ENCODE results near the gene PKIB.
"Not testable (repeated sequence)": the region's sequence is repeated elsewhere in the genome, so short reads cannot be mapped to it uniquely, and the experiment has no call there.

PKIB gene

DNA sequence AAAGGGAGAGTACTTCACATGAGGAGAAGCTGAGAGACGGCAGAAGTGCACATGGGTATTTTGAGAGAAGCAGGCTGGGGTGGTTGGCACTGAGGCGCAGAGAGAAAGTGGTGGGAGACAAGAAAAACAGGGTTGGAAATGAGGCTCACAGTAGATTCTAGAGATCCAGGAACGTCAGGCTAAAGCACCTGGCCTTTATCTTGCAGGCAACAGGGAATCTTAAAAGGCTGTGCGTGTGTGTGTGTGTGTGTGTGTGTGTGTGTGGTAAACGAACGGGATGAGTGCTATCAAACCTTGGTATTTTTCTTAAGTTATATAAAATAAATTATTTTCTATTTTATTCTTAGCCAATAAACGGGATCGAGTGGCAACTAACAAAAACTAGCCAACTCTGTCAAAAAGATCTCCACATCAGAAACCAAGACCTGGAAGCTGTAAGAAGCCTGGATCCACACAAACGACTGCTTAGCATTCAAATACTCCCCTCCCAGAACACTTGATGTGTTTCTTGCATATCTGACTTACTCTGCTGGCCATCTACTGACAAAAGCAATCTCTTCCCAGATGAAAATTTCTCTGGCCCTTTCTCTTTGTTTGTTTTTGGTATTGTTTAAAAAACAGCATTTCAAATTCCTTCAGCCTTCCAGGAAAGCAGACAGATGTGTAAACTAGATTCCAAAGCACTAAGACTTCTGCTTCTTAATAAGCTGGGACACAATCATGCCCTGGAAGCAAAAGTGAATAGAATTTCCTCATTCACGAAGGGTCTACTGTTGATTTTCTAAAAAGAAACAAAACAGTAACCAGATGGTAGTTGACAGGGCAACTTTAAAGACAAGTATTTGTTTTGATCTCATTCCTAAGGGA, 124.6 kb downstream of the PKIB start:
- Histone ChIP-seq H3K4me1 (no peaks in the 10 kb centered on the region), H3K4me3 (no peak overlapping the region), H3K27ac (no peak overlapping the region), H3K27me3 (no peaks in the 10 kb centered on the region), H4K20me1 (no peaks in the 10 kb centered on the region), H3K9me3 (replicated peaks in 1 of 11) (no peaks in the 10 kb centered on the region), H3K9ac (no peak overlapping the region), H3K36me3 (no peaks in the 10 kb centered on the region), H3K4me2 (no peak overlapping the region)
- no peak for TF ChIP-seq Cebpa-rat (IDR thresholded peaks at IDR 0.05)

DNA sequence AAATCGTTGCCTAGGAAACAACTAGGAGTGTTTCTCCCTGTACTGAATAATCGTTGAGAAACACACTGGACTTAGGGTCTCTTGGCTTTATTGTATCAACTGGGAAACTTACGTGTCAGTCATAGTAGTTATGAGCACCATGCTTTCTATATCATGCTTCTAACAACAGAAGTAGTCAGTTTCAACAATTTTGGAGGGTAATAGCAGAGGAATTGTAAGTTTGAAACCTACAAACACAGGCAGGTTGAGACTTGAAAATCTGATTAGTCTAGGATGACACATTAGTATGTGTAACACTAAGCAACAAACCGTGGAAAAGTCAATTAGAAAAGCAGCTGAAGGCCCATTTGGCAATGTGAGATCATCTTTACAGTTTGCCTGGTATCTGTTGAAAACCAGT, 125.4 kb downstream of the PKIB start:
- H3K27ac ChIP-seq = no peak overlapping the region
- no peak overlapping the region for H3K4me3 ChIP-seq
- no peaks in the 10 kb centered on the region for H4K20me1 ChIP-seq

DNA sequence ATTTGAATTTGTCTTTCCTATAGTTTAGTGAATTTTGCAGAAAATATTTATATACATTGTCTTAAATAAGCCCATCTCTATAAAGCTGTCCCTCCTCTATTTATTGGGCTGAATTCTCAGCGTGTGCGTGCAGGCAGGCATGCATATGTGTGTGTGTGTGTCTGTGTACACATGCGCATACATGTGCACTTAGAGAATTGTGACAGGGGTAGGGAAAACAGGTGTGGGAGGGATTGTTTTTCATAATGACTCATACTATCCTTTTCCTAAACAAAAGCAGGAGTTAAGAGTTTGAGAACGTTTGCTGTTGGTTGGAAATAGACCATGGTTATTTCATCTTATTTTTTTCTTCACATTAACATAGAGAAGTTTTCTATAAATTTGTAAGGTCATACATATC, 126.0 kb downstream of the PKIB start:
- Histone ChIP-seq H3K36me3 (no peaks in the 10 kb centered on the region), H3K4me1 (no peaks in the 10 kb centered on the region), H3K9ac (no peak overlapping the region), H3K27me3 (no peaks in the 10 kb centered on the region), H3K4me3 (no peak overlapping the region), H4K20me1 (no peaks in the 10 kb centered on the region), H3K27ac (no peak overlapping the region), H3K4me2 (no peak overlapping the region), H3K9me3 (replicated peaks in 1 of 11) (no peaks in the 10 kb centered on the region)
- no peak for TF ChIP-seq Cebpa-rat (IDR thresholded peaks at IDR 0.05)

More for the DNA sequence above, 125.4 kb downstream of the PKIB start:
- Histone ChIP-seq H3K36me3 (no peaks in the 10 kb centered on the region), H3K4me2 (no peak overlapping the region), H3K4me1 (no peaks in the 10 kb centered on the region), H3K9me3 (replicated peaks in 1 of 11) (no peaks in the 10 kb centered on the region), H3K27me3 (no peaks in the 10 kb centered on the region), H3K9ac (no peak overlapping the region)
- TF ChIP-seq Cebpa-rat (IDR thresholded peaks at IDR 0.05) = no peak

DNA sequence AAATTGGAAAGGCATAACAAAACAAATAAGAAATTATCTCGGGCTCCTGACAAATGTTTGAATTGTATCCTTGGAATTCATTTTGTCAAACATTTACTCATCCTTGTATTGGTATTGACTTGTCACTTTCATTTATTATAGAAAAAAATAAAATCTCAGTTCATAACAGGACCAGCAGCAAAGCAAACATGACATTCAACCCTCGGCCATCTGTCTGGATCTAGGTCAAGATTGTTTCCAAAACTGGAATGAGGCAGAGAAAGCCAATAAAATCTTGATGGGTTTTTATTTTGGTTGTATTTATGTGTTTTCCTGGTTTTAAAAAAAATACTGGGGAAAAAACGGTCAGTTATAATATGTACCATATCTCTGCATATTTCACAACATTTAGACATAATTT, 126.4 kb downstream of the PKIB start:
- Histone ChIP-seq H3K4me1 (no peaks in the 10 kb centered on the region), H3K4me3 (no peak overlapping the region), H3K9ac (no peak overlapping the region), H3K4me2 (no peak overlapping the region), H3K27ac (no peak overlapping the region), H3K27me3 (no peaks in the 10 kb centered on the region), H3K36me3 (no peaks in the 10 kb centered on the region), H3K9me3 (replicated peaks in 1 of 11) (no peaks in the 10 kb centered on the region), H4K20me1 (no peaks in the 10 kb centered on the region)
- TF ChIP-seq Cebpa-rat (IDR thresholded peaks at IDR 0.05) = no peak

DNA sequence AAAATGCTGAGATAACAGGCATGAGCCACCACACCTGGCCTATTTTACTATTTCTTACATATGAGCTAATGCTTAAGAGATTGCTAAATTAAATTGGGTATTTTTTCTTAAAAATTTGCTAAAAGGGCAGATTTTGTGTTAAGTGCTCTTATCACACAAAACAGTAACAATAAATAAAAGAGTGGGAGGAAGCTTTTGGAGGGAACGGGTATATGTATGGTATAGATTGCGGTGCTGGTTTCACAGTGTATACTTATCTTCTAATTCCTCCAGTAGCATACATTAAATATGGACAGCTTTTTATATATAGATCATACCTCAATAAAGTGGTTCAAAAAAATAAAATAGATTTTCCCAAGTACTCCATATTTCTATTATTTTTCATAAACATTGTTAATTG, 129.9 kb downstream of the PKIB start:
- no peaks in the 10 kb centered on the region for H4K20me1 ChIP-seq
- no peaks in the 10 kb centered on the region for H3K27me3 ChIP-seq
- H3K4me2 ChIP-seq = no peak overlapping the region
- H3K9ac ChIP-seq = no peak overlapping the region
- H3K36me3 ChIP-seq = no peaks in the 10 kb centered on the region
- no peak overlapping the region for H3K4me3 ChIP-seq
- TF ChIP-seq Cebpa-rat (IDR thresholded peaks at IDR 0.05) = no peak
- H3K27ac ChIP-seq = no peak overlapping the region
- no peaks in the 10 kb centered on the region for H3K9me3 ChIP-seq (replicated peaks in 1 of 11)
- H3K4me1 ChIP-seq = no peaks in the 10 kb centered on the region

DNA sequence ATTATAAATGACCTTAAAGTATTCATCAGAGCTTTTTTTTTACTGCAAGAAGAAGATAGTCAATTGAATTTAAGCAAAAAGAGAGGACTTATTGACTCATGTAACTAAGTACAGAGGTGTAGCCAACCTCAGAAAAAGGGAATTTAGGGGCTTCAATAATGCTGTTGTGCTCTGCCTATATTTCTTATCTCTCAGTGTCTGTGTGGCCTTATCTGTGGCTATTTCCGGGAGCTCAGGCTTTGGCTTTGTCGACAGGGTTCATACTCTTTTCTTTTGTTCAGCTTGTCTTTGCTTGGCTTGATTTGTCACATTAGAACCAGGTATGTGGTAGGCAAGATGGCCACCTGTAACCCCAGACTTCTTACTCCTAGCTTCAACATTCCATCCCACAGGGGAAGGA, 130.7 kb downstream of the PKIB start:
- Histone ChIP-seq H3K9ac (no peak overlapping the region), H4K20me1 (no peaks in the 10 kb centered on the region), H3K4me2 (no peak overlapping the region), H3K27me3 (no peaks in the 10 kb centered on the region), H3K4me3 (no peak overlapping the region), H3K9me3 (replicated peaks in 1 of 11) (no peaks in the 10 kb centered on the region; a peak in 1 of 22 replicates), H3K4me1 (no peaks in the 10 kb centered on the region), H3K36me3 (no peaks in the 10 kb centered on the region), H3K27ac (no peak overlapping the region)
- no peak for TF ChIP-seq Cebpa-rat (IDR thresholded peaks at IDR 0.05)

DNA sequence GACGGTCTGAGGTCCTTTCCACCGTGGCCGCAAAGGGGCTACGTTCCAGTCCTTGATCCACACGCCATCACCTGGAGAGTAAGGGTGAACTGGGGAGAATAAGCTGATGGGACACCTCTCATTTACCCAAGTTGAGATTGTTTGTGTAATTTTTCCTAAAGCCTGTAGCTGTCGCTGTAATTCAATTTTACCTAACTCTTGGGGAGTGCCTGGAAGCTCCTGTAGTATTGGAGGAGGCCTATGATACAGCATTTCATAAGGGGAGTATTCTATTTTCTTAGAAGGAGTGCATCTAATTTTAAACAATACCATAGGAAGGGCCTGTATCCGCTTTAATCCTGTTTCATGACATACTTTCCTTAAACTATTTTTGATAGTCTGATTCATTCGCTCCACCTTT, 134.0 kb downstream of the PKIB start:
- not testable (repeated sequence) for H3K27me3 ChIP-seq, H3K9ac ChIP-seq, H3K4me1 ChIP-seq, H3K4me2 ChIP-seq, H3K4me3 ChIP-seq, H3K27ac ChIP-seq, H4K20me1 ChIP-seq, H3K36me3 ChIP-seq
- H3K9me3 ChIP-seq (replicated peaks in 1 of 11) = peaks cover 15 to 27% (median 19%) of the 10 kb centered on the region in 11 experiments; a peak in 21 of 22 replicates

DNA sequence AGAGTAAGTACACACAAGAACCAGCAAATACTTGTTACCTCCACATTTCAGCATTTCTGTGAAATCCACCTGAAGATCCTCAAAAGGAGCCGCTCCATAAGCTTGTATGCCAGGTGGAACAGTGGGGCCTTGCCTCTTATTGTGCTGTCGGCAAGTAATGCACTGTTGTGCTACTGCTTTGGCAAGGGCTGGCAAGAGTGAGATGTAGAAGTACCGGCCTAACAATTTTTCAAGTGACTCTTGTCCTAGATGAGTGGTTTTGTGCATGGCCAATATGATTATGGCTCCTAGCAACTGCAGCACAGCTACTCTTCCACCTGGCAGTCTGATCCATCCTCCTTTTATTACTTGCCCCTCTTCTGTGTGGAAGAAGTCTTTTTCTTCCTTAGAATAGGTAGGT, 134.7 kb downstream of the PKIB start:
- H3K27me3 ChIP-seq, H3K4me3 ChIP-seq: not testable (repeated sequence)
- peaks cover 18 to 31% (median 21%) of the 10 kb centered on the region in 11 experiments; a peak in 21 of 22 replicates for H3K9me3 ChIP-seq (replicated peaks in 1 of 11)

DNA sequence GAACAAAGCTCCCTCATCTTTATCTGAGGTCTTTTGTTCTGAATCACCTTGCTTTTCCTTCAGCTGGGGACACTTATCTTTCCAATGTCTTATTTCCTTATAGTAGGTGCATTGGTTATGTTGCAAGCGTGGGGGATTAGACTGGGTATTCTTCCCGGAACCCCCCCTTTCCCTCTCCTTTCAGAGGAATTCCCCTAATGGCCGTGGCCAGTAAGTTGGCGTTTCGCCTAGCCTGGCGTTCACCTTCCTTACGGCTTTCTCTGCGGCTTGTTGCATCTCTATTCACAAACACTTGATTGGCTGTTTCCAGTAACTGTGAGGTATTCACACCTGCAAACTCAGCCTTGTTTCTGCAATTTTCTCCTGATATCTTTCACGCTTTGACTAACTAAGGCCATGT, 136.5 kb downstream of the PKIB start:
- H3K4me2 ChIP-seq = no peak overlapping the region
- H3K9ac ChIP-seq = no peak overlapping the region
- H3K4me1 ChIP-seq = peaks cover 0 to 9% (median 6%) of the 10 kb centered on the region in 10 experiments; a peak in 9 of 20 replicates
- H3K4me3 ChIP-seq = no peak overlapping the region
- no peaks in the 10 kb centered on the region for H3K36me3 ChIP-seq
- TF ChIP-seq Cebpa-rat (IDR thresholded peaks at IDR 0.05) = no peak
- no peaks in the 10 kb centered on the region for H4K20me1 ChIP-seq
- H3K9me3 ChIP-seq (replicated peaks in 1 of 11) = peaks cover 18 to 31% (median 21%) of the 10 kb centered on the region in 11 experiments; a peak in 21 of 22 replicates
- no peak overlapping the region for H3K27ac ChIP-seq
- H3K27me3 ChIP-seq = no peaks in the 10 kb centered on the region

More for the DNA sequence above, 134.7 kb downstream of the PKIB start:
- not testable (repeated sequence) for H3K4me1 ChIP-seq, H3K9ac ChIP-seq, H3K36me3 ChIP-seq, H3K27ac ChIP-seq, H4K20me1 ChIP-seq, H3K4me2 ChIP-seq

DNA sequence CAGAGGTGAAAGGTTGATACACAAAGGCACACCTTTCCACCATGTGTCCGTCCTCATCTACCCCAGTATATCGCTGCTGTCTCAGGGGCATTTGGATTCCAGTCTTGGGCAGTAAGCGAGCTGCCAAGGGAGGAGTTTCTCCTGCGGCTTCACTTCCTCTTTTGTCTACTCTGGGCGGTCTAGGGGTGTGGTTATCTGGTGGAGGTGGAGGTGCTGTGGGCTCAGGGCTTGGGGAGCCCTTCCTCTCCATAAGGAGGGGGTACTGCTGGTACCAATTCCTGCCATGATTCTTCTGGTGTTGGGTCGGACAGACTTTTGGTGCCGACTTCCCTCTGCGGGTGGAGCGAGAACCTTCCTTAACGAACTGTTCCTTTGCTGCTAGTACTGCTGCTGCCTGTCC, 137.4 kb downstream of the PKIB start:
- H3K9me3 ChIP-seq (replicated peaks in 1 of 11) = peaks cover 18 to 31% (median 21%) of the 10 kb centered on the region in 11 experiments; a peak in 21 of 22 replicates

DNA sequence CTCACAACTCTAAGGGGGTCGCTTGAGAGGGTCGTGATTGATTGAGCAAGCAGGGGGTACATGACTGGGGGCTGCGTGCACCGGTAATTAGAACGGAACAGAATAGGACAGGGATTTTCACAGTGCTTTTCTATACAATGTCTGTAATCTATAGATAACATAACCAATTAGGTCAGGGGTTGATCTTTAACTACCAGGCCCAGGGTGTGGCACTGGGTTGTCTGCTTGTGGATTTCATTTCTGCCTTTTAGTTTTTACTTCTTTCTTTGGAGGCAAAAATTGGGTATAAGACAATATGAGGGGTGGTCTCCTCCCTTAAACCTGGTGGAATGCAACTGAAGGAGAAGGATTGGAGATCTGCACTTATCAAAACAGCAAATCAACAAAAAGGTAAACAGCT, 138.7 kb downstream of the PKIB start:
- H3K9ac ChIP-seq, H3K4me2 ChIP-seq, H4K20me1 ChIP-seq, H3K36me3 ChIP-seq, H3K4me3 ChIP-seq, H3K27ac ChIP-seq, H3K27me3 ChIP-seq: not testable (repeated sequence)
- H3K4me1 ChIP-seq = peaks cover 0 to 26% (median 8%) of the 10 kb centered on the region in 10 experiments; a peak in 10 of 20 replicates
- peaks cover 18 to 31% (median 21%) of the 10 kb centered on the region in 11 experiments; a peak in 21 of 22 replicates for H3K9me3 ChIP-seq (replicated peaks in 1 of 11)

More for the DNA sequence above, 137.4 kb downstream of the PKIB start:
- Histone ChIP-seq H3K4me2 (no peak overlapping the region), H3K36me3 (no peaks in the 10 kb centered on the region), H3K4me3 (no peak overlapping the region), H3K4me1 (peaks cover 0 to 16% (median 8%) of the 10 kb centered on the region in 10 experiments; a peak in 10 of 20 replicates), H3K9ac (no peak overlapping the region), H3K27me3 (no peaks in the 10 kb centered on the region), H4K20me1 (no peaks in the 10 kb centered on the region), H3K27ac (no peak overlapping the region)
- no peak for TF ChIP-seq Cebpa-rat (IDR thresholded peaks at IDR 0.05)

Measured in BLaER1 treated with 17β-estradiol and CSF1 and Interleukin-3, amounts not matched to agents 10 nM and 100 nM (cell line).